HG03066 (cell line): ENCODE data around the gene PACRG.

Experiments used
- ATAC-seq: cut with Tn5 transposase; IDR thresholded peaks from one replicate; pipeline ENCODE4 v1.9.1; 2021; ENCODE audit warnings: low read depth; ENCODE audit not compliant: unreplicated experiment

PACRG gene

GRCh38 chr6:162862462-162862861 lies 134.7 kb downstream of the PACRG start:
- no peak for ATAC-seq

GRCh38 chr6:162862941-162863340 lies 135.2 kb downstream of the PACRG start:
- no peak for ATAC-seq

GRCh38 chr6:162863821-162864220 lies 136.0 kb downstream of the PACRG start:
- ATAC-seq = no peak

- ATAC-seq = no peak
These were observed 137.1 kb downstream of the PACRG start for GRCh38 chr6:162864911-162865310.

- ATAC-seq = no peak
These were observed 138.9 kb downstream of the PACRG start for GRCh38 chr6:162866656-162867055.

GRCh38 chr6:162868397-162868796 lies 140.6 kb downstream of the PACRG start:
- no peak for ATAC-seq

- ATAC-seq = no peak
These were observed 144.2 kb downstream of the PACRG start for GRCh38 chr6:162871966-162872365.

- ATAC-seq = no peak
These were observed 145.8 kb downstream of the PACRG start for GRCh38 chr6:162873537-162873936.

- no peak for ATAC-seq
These were observed 147.3 kb downstream of the PACRG start for GRCh38 chr6:162875070-162875469.

- ATAC-seq = no peak
These were observed 155.2 kb downstream of the PACRG start for GRCh38 chr6:162882801-162883481.

GRCh38 chr6:162887981-162888689 lies 160.4 kb downstream of the PACRG start:
- ATAC-seq = no peak

- ATAC-seq = no peak
These were observed 161.5 kb downstream of the PACRG start for GRCh38 chr6:162889303-162889702.

- no peak for ATAC-seq
These were observed 170.2 kb downstream of the PACRG start for GRCh38 chr6:162898011-162898410.

- no peak for ATAC-seq
These were observed 171.4 kb downstream of the PACRG start for GRCh38 chr6:162899148-162899547.

GRCh38 chr6:162900503-162900902 lies 172.7 kb downstream of the PACRG start:
- ATAC-seq = no peak

- no peak for ATAC-seq
These were observed 176.4 kb downstream of the PACRG start for GRCh38 chr6:162904069-162904663.

- ATAC-seq = no peak
These were observed 178.7 kb downstream of the PACRG start for GRCh38 chr6:162906479-162906878.

GRCh38 chr6:162907876-162908481 lies 180.2 kb downstream of the PACRG start:
- no peak for ATAC-seq

GRCh38 chr6:162913206-162913605 lies 185.4 kb downstream of the PACRG start:
- ATAC-seq = no peak

GRCh38 chr6:162917506-162917905 lies 189.7 kb downstream of the PACRG start:
- ATAC-seq = no peak

- ATAC-seq = no peak
These were observed 193.3 kb downstream of the PACRG start for GRCh38 chr6:162921062-162921461.
